ENCODE results near the gene MRTO4.
"Not testable (repeated sequence)": the region's sequence is repeated elsewhere in the genome, so short reads cannot be mapped to it uniquely, and the experiment has no call there.

MRTO4 gene

DNA sequence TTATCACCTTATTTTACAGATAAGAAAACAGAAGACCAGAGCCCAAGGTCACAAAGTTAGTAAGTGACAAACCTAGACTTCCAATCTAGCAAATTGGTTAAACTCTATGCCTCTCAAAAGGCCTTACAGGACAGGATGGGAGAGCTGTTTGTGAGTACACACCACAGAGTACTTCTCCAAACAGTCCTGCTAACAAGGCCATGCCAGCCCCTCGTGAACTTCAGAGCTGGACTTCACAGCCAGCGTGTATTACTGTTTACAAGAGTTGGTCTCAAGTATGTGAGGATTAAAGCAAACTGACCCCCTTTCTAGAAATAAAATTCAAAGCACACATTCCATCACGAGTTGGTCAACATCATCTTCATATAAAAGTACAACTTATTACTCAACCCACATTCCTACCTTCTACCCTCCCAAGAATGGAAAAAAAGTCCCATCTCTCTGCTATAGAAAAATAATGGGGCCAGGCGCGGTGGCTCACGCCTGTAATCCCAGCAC is 21.7 kb upstream of the MRTO4 start:
- no peak overlapping the region for H3K4me3 ChIP-seq (ENCODE audit: low read length)
- H3K27me3 ChIP-seq (ENCODE audit: low read depth, low read length) = no peaks in the 10 kb centered on the region
- H3K4me2 ChIP-seq (ENCODE audit: low read length) = no peak overlapping the region
- no peaks in the 10 kb centered on the region for H4K20me1 ChIP-seq (ENCODE audit: insufficient read depth, low read length)
- no peaks in the 10 kb centered on the region for H3K9me3 ChIP-seq (ENCODE audit: insufficient read depth, low read length)
- no peaks in the 10 kb centered on the region for H3K4me1 ChIP-seq (ENCODE audit: low read length)
- H2AFZ ChIP-seq (ENCODE audit: low read depth, low read length) = no peak overlapping the region
- no peak overlapping the region for H3K27ac ChIP-seq (ENCODE audit: low read length)
- TF ChIP-seq EZH2phosphoT487 (IDR thresholded peaks at IDR 0.05; ENCODE audit: low read depth) = no peak
- TF ChIP-seq, protein P1, sequence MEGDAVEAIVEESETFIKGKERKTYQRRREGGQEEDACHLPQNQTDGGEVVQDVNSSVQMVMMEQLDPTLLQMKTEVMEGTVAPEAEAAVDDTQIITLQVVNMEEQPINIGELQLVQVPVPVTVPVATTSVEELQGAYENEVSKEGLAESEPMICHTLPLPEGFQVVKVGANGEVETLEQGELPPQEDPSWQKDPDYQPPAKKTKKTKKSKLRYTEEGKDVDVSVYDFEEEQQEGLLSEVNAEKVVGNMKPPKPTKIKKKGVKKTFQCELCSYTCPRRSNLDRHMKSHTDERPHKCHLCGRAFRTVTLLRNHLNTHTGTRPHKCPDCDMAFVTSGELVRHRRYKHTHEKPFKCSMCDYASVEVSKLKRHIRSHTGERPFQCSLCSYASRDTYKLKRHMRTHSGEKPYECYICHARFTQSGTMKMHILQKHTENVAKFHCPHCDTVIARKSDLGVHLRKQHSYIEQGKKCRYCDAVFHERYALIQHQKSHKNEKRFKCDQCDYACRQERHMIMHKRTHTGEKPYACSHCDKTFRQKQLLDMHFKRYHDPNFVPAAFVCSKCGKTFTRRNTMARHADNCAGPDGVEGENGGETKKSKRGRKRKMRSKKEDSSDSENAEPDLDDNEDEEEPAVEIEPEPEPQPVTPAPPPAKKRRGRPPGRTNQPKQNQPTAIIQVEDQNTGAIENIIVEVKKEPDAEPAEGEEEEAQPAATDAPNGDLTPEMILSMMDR (IDR thresholded peaks at IDR 0.05; ENCODE audit: low read depth, low read length) = no peak
- H3K79me2 ChIP-seq (ENCODE audit: low read length) = no peaks in the 10 kb centered on the region
- no peak overlapping the region for H3K9ac ChIP-seq (ENCODE audit: low read length)
- peaks cover 21% of the 10 kb centered on the region for H3K36me3 ChIP-seq (replicated peaks; ENCODE audit: low read depth, low read length)

DNA sequence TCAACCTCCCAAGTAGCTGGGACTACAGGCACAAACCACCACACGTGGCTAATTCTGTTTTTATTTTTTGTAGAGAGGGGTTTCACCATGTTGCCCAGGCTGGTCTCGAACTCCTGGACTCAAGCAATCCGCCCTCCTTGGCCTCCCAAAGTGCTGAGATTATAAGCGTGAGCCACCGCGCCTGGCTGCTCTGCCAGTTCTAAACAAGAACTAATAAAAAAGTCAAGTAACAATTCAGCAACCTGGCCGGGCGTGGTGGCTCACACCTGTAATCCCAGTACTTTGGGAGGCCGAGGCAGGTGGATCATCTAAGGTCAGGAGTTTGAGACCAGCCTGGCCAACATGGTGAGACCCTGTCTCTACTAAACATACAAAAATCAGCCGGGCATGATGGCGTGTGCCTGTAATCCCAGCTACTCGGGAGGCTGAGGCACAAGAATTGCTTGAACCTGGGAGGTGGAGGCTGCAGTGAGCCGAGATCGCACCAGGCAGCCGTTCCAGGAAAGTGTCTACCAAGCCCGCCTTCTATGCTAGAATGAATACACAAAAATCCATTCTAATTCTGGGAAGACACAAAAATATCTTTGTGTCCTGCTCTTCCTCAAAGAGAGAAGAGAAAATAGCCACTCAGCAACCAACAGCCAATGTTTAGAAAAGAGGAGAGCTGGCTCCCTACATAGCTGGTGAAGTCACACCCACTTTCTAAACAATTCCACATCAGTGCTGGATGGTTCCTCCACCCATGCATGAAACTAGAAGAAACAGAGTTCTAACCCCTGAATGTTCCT is 19.7 kb upstream of the MRTO4 start:
- H3K36me3 ChIP-seq (replicated peaks; ENCODE audit: low read depth, low read length) = peaks cover 20% of the 10 kb centered on the region
- not testable (repeated sequence) for H4K20me1 ChIP-seq (ENCODE audit: insufficient read depth, low read length)

DNA sequence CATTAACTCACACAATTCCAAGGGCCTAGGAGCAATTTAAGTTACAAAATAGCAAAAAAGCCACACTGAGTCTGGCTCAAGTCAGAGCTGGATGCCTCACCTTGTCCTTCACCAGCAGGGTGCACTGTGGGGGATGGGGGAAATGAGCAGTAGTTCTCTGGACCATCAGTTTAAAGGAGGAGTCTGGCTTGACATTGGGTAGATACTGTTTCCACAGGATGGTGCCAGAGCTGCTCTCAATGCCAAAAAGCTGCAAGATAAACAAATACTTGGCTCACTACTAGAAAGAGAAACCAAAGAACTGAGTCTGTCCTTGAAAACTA is 19.1 kb upstream of the MRTO4 start:
- peaks cover 19% of the 10 kb centered on the region for H3K36me3 ChIP-seq (replicated peaks; ENCODE audit: low read depth, low read length)
- H3K27ac ChIP-seq (ENCODE audit: low read length) = no peak overlapping the region
- no peak overlapping the region for H3K4me2 ChIP-seq (ENCODE audit: low read length)

More for the DNA sequence above, 19.7 kb upstream of the MRTO4 start:
- H3K4me3 ChIP-seq (ENCODE audit: low read length); H2AFZ ChIP-seq (ENCODE audit: low read depth, low read length); H3K27ac ChIP-seq (ENCODE audit: low read length); H3K79me2 ChIP-seq (ENCODE audit: low read length); H3K9ac ChIP-seq (ENCODE audit: low read length); H3K4me2 ChIP-seq (ENCODE audit: low read length); H3K4me1 ChIP-seq (ENCODE audit: low read length); H3K9me3 ChIP-seq (ENCODE audit: insufficient read depth, low read length); H3K27me3 ChIP-seq (ENCODE audit: low read depth, low read length): not testable (repeated sequence)

DNA sequence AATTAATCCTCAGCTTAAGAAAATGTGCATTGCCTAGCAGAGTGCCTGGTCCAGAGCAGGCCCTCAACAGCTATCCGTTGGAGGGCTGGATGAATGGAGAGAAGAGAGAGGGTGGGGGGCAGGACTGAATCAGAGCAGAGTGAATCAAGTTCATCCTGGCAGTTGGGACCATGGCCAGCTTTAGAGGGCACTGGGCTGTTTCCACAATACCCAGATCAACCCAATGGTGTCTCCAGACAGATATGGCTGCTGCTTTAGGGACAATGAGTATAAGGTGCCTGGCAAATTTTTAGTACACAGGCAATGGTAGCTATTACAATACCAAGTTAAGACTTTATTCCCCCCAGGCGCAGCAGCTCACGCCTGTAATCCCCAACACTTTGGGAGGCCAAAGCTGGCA is 17.4 kb upstream of the MRTO4 start:
- H3K79me2 ChIP-seq (ENCODE audit: low read length) = no peaks in the 10 kb centered on the region
- H2AFZ ChIP-seq (ENCODE audit: low read depth, low read length) = no peak overlapping the region
- H3K36me3 ChIP-seq (replicated peaks; ENCODE audit: low read depth, low read length) = peaks cover 21% of the 10 kb centered on the region
- H3K4me1 ChIP-seq (ENCODE audit: low read length) = no peaks in the 10 kb centered on the region
- no peak overlapping the region for H3K4me2 ChIP-seq (ENCODE audit: low read length)
- no peak overlapping the region for H3K4me3 ChIP-seq (ENCODE audit: low read length)
- no peaks in the 10 kb centered on the region for H3K9me3 ChIP-seq (ENCODE audit: insufficient read depth, low read length)
- TF ChIP-seq EZH2phosphoT487 (IDR thresholded peaks at IDR 0.05; ENCODE audit: low read depth) = no peak
- TF ChIP-seq, protein P1 (IDR thresholded peaks at IDR 0.05; ENCODE audit: low read depth, low read length) = no peak
- no peaks in the 10 kb centered on the region for H4K20me1 ChIP-seq (ENCODE audit: insufficient read depth, low read length)
- no peak overlapping the region for H3K9ac ChIP-seq (ENCODE audit: low read length)
- no peaks in the 10 kb centered on the region for H3K27me3 ChIP-seq (ENCODE audit: low read depth, low read length)
- H3K27ac ChIP-seq (ENCODE audit: low read length) = no peak overlapping the region

More for the DNA sequence above, 19.1 kb upstream of the MRTO4 start:
- H4K20me1 ChIP-seq (ENCODE audit: insufficient read depth, low read length) = no peaks in the 10 kb centered on the region
- H3K27me3 ChIP-seq (ENCODE audit: low read depth, low read length) = no peaks in the 10 kb centered on the region
- no peak for TF ChIP-seq EZH2phosphoT487 (IDR thresholded peaks at IDR 0.05; ENCODE audit: low read depth)
- TF ChIP-seq, protein P1 (IDR thresholded peaks at IDR 0.05; ENCODE audit: low read depth, low read length) = no peak
- no peak overlapping the region for H2AFZ ChIP-seq (ENCODE audit: low read depth, low read length)
- H3K4me3 ChIP-seq (ENCODE audit: low read length) = no peak overlapping the region
- H3K9ac ChIP-seq (ENCODE audit: low read length) = no peak overlapping the region
- H3K9me3 ChIP-seq (ENCODE audit: insufficient read depth, low read length) = no peaks in the 10 kb centered on the region
- H3K4me1 ChIP-seq (ENCODE audit: low read length) = no peaks in the 10 kb centered on the region
- no peaks in the 10 kb centered on the region for H3K79me2 ChIP-seq (ENCODE audit: low read length)
